ENCODE data around the gene REXO1.
A peak's percentile ranks its signal among the peaks of the same experiment; 100 is the strongest.

The REXO1 gene

DNA sequence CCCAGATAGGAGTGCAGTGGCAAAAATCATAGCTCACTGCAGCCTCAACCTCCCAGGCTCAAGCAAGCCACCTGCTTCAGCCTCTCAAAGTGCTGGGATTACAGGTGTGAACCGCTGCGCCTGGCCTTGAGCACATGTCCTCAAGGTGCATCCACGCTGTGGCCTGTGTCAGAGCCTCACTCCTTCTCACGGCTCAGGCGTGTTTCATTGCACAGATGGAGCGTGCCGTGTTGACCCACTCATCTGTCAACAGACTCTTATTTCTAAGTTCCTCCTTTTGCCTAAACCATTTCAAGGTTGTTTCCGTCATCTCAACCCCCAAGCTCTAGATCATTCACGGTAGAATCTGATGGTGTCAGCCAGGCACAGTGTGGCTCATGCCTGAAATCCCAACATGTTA lies 64.4 kb downstream of the REXO1 start:
- DNase-seq, result no peak

DNA sequence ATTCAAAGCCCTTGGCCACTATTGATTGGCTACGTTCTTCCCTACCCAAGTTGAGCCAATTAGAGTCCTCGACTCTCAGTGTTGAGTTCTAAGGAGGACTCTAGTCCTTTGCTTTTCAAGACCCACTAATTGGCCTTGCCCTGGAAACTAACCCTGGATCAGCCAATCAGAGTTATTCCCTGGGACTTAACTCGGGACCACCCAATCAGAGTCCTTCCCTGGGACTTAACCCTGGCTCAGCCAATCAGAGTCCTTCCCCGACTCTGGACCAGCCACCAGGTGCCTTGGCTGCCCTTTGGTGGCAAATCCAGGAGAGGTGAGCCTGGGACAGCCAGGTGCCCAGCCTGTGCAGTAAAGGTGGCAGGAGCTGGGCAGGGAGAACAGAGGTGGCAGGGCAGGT lies 64.9 kb downstream of the REXO1 start:
- DNase-seq, result no peak

GRCh38 chr19:1782521-1782920 lies 65.8 kb downstream of the REXO1 start:
- no peak for DNase-seq

DNA sequence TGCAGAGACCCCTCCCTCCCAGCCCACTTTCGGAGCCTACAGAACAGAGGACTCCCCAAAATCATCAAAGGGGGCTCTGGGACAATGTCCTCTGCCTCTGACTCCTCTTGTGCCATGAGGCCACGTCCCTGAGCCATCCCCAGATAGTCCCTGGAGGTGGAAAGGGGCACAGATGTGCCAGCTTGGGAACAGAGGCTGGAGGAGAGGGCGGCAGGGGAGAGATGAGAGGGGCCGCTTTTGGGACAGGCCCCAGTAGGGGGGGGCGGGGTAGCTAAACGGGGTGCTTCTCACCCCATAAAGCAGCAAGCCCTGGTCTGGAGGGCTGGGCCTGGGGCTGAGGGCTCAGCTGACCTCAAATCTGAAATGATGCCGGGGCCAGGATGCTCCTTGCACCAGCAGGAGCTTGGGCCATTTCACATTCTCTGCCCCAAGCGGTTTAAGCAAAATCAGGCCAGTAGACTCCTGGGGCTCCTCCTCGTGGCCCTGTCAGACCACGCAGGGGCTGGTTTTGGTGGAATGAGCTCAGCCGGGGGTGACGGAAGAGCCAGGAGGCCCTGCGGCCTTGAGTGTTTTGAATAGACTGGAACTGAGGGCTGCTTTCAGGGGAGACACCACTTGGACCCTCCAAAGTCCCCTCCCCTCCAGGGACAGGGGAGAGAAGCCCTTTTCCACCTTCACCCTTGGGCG lies 67.9 kb downstream of the REXO1 start:
- DNase-seq, result no peak

DNA sequence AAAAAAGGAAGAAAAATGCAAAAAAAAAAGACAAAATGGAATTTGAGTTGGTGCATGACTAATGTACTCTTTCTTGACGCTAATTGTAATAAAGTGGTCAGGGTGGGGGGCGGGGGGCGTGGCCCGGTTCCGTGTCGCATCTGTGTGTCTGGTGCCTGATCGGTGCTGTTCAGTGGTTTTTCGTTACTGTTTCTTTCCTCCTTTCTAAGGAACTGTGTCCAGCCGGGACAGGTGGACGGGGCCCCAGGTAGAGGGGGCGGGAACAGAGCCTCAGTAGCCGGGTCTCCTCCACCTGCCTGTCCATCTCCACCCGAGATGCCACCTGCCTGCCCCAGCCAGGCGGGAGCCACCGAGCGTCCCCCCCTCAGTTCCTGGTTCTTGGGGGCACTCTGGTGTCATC lies 68.7 kb downstream of the REXO1 start:
- DNase-seq, result no peak

DNA sequence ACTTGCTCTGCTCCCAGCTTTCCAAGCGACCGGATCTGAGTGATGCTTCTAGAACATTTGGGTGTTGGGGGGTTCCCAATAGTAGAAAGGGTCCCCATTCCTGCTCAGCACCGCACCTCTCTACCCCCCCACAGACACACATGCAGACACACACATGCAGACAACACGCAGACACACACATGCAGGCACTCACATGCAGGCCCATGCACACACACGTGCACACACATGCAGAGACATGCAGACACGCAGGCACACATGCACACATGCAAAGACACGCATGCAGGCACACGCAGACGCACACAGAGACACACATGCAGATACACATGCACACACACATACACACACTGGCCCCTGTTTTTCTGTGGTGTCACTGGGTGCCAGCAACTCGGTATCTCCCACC lies 71.1 kb downstream of the REXO1 start:
- no peak for DNase-seq

DNA sequence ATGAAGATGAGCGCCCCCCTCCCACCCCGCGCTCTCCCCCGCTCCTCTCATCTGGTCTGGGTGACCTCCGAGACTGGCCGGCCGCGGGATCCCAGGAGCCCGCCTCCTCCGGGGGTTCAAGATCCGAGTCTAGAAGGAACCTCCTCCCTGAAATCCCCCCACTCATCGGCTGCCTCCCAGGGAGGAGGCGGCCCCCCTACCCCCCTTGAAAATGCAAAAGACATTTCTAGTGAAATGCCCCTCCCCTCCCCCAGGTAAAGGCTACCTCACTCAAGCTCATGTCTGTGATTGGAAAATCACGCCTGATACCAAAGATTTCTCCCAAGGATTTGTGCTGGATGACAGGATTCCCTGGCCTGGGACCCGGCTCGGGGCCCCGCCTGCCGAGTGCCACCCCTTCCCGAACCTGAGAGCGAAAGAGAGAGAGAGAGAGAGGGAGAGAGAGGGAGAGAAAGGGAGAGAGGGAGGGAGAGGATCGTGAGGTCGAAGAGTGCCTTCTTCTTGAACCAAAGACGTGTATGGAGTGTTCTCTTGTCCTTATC lies 71.6 kb downstream of the REXO1 start:
- no peak for DNase-seq

GRCh38 chr19:1775951-1776605 lies 72.2 kb downstream of the REXO1 start:
- DNase-seq, result no peak

DNA sequence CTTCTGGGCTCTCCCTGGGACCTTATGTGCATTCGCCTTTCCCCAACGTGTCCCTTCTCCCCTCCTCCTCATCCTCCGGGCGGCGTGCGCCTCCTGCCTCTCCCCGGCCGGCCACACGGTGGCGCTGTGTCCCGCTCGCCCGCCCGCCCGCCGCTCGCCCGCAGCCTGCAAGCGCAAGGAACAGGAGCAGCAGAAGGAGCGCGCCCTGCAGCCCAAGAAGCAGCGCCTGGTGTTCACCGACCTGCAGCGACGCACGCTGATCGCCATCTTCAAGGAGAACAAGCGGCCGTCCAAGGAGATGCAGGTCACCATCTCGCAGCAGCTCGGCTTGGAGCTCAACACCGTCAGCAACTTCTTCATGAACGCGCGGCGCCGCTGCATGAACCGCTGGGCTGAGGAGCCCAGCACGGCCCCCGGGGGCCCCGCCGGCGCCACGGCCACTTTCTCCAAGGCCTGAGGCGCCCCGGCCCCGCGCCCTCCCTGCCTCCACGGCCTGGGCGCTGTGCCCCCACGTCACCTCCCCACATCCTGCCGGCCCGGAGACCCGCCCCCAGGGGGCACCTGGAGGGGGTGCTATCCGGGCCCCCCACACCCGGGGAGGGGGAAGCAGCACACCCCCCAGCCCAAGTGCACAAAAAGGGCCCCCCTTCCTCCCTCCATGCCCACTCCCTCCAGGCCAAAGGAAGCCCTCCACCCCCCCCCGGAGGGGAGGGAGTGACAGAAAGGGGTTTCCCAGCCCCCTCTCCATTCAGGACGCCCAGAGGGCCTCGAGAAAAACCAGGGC lies 73.1 kb downstream of the REXO1 start:
- DNase-seq, result peak; percentile 32

- DNase-seq, result no peak
Observed at GRCh38 chr19:1773184-1773583, 75.1 kb downstream of the REXO1 start.

GRCh38 chr19:1770866-1771576 lies 77.3 kb downstream of the REXO1 start:
- DNase-seq, result no peak

DNA sequence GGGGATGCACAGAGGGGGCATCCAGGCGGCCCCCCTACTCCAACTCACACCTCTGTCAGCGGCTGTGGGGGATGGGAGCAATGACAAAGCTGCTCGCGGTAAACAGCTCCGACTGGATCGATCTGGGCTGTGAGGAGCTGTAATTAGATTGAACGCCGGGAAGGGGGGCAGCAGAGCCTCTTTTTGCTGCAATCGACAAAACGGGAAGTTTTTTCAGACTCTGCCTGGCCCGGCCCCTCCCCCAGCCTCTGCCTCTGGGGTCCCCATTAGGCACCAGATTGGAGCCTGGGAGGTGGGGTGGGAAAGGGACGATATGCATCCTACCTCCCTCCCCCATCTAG lies 78.7 kb downstream of the REXO1 start:
- DNase-seq, result no peak

GRCh38 chr19:1768918-1769644 lies 79.2 kb downstream of the REXO1 start:
- DNase-seq, result no peak

- DNase-seq, result no peak
Observed at GRCh38 chr19:1768248-1768647, 80.0 kb downstream of the REXO1 start.

- DNase-seq, result peak; percentile 65
Observed at GRCh38 chr19:1767464-1767933, 80.8 kb downstream of the REXO1 start.

- peak; percentile 30 for DNase-seq
Observed at GRCh38 chr19:1766800-1767352, 81.4 kb downstream of the REXO1 start.

- DNase-seq, result no peak
Observed at GRCh38 chr19:1765904-1766799, 82.1 kb downstream of the REXO1 start.
